Measurements from ENCODE around the gene XRN2.
"Not testable (repeated sequence)": the region's sequence is repeated elsewhere in the genome, so short reads cannot be mapped to it uniquely, and the experiment has no call there.

Gene XRN2

DNA sequence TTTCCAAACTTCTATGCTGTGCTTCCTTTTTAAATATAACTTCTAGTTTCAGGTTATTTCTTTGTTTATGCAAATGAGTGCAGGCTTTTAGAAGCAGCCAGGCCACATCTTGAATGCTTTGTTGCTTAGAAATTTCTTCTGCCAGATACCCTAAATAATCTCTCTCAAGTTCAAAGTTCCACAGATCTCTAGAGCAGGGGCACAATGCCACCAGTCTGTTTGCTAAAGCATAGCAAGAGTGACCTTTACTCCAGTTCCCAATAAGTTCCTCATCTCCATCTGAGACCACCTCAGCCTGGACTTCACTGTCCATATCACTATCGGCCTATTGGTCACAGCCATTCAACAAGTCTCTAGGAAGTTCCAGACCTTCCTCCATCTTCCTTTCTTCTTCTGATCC, 120.6 kb downstream of the XRN2 start:
- not testable (repeated sequence) for DNase-seq (ENCODE audit: low read depth)

DNA sequence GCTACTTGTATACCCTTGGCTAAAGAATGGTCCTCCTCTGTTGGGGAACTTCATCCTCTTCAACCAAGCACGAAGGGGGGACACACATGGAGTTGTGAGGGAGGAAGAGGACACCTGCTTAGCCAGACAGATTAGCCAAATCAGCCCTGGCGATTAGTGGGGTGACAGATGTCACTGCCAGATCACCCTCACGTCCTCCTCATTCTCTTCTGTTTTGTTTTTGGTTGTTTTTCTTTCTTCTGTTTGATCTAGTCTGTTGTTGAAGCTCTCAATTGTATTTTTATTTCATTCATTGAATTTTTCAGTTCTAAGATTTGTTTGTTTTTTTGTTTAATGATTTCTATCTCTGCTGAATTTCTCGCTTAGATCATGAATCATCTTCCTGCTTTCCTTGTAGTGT, 121.7 kb downstream of the XRN2 start:
- DNase-seq (ENCODE audit: low read depth): no peak

DNA sequence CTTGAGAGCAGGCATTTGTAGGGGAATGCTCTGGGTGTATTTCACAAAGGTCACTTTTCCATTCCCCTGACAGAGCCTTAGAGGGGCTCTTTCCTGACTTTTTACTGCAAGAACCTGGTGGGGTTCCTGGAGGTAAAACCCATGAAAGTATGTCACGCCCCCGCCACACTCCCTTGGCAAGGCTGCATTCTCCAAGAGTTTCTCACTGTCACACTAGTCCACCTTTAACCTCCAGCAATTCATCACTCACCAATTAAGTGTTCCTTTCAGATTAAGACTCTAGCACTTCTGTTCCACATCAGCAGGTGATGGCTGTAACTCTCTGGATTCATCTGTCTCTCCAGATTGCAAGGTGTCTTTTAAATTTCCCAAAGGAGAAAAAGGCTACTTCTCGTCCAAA, 126.9 kb downstream of the XRN2 start:
- no peak for DNase-seq (ENCODE audit: low read depth)

DNA sequence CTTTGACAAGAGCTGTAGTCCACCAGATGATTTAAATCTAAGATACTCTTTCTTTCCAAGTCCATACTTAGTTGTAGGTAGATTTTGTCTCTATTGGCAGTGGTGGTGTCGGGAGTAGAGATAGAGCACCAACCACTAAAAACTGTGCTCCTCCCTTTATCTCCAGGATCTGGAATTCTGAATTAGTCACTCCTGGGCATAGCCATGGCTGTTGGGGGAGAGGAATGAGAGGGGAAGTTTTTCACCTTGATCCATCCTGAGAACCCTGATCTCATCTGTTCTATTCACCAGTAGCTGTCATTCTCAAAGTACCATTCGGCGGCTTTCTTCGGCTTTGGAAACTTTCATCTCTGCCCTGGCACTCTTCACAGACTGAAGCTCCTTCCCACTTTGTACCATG, 129.8 kb downstream of the XRN2 start:
- no peak for DNase-seq (ENCODE audit: low read depth)

DNA sequence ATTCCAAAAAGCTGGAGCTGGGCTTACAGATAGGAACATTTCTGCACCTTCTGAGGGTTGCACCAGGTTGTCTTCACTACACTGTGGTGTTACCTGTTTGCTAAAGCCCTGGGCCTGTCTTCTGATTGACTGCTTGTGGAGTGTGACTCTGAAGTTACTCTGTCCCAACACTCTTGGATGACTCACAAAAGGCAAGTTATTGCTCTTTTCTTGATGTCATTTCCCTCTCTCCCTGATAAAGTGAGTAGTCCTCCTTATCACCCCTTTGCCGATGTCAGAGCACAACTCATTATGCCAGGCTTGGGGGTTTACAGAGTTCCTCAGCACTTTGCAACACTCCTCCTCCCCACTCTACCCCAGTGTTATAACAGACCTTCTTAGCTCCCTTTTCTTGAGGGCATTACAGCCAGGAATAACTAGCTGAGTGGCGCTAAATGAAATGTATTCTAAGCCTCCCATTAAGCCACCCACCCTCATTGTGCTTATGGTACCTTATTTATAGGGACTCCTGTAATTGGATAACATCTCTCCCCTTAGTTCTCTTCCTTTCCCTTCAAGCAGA, 130.3 kb downstream of the XRN2 start:
- no peak for DNase-seq (ENCODE audit: low read depth)

DNA sequence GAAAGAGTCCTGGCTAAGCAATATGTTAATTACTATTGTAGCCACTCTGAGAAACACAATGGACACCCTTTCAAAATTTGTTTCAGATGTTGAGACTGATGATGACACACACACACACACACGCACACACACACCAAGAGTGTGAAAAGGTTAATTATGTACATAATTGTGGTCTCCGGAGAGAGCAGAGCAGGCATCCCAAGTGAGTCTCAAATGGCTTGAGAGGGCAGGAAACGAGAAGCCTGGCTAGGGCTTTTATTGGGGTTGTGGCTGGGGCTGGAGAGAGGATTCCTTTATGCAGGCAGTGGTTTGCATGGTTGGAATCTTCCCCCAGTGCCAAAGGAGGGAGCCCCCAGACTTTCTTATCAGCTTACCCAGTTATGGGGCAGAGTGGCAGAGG, 132.4 kb downstream of the XRN2 start:
- no peak for DNase-seq (ENCODE audit: low read depth)

DNA sequence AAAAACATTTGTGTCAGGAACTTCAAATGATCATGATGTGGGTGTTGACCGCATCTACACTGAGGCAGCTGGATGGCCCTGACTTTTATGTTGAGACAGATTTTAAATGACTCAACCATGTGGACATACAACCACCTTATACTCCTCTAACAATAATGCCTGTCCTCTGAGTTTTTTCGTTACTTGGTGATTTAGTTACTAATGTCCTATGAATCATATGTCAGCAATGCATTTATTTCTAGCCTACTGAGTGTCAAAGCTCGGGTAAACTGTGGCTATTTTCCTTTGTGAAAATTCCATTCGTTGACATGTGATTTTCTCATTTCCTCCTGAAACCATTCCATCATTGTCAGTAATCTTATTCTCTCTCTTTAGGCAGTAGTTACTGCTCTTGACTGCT, 133.1 kb downstream of the XRN2 start:
- DNase-seq (ENCODE audit: low read depth): no peak

DNA sequence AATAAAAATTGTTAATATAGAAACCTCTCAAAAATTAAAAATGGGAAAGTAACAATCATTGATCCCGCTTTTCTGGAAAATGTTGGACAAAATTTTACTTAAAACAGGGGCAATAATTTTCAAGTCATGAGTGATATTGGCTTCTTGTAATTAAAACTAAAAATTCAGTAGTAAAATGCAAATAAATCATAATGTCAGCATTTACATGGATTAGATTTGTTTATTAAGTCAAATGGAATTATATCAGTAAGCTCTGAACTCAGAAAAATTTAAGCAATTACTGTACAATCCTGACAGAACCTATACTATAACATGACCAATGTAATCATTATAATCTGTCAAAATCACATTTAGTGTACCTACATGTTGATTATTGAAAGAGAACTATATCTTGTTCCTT, 134.1 kb downstream of the XRN2 start:
- DNase-seq (ENCODE audit: low read depth): no peak

DNA sequence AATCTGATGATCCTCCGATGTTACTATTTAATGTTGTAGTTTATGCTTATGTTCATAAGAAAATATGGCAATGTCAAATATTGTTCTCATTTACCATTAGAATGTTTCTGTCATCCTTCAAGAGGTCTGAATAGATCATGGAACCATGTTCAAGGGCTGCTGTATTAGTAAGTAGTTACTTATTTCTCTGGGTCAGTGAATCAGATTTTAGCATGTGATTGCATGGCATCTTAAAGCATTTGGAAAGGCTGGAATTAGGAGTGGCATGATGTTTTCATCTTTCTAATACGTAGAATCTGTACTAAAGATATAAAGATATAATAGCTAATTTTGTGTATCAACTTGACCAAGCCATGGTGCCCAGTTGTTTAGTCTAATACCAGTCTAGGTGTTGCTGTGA, 134.7 kb downstream of the XRN2 start:
- no peak for DNase-seq (ENCODE audit: low read depth)

Measured in stimulated activated CD8-positive, alpha-beta memory T cell treated with anti-CD3 and anti-CD28 coated beads, Interleukin-15, amount 100 ng/mL, for 1 hour (primary cell).